ENCODE measurements around the gene ADCY7.

DNA sequence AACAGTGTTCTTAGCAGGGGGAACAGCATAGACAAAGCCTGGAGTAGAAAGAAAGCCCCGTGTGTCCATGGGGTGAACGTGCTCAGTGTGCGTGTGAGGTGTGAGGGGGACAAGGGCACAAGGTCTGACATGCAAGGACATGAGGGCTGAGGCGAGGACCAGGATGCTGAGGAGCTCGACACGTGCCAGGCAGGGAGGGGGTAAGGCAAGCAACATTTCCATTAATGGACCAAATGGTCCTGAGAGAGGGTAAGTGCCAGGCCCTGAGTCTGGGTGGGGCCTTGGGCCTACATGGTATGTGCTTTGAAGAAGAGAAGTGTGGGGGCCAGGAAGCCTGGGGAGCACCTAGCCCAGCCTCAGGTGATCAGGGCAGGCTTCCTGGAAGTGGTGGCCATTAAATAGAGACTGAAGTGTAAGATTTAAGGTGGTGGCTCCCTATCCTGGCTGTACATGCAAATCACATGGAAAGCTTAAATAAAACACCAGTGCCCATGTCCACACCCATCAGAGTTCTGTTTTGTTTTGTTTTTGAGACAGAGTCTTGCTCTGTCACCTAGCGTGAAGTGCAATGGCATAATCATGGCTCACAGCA is 29.3 kb downstream of the ADCY7 start:
- TF ChIP-seq, protein P1, sequence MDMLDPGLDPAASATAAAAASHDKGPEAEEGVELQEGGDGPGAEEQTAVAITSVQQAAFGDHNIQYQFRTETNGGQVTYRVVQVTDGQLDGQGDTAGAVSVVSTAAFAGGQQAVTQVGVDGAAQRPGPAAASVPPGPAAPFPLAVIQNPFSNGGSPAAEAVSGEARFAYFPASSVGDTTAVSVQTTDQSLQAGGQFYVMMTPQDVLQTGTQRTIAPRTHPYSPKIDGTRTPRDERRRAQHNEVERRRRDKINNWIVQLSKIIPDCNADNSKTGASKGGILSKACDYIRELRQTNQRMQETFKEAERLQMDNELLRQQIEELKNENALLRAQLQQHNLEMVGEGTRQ (IDR thresholded peaks at IDR 0.05; ENCODE audit: low read depth, low read length), result no peak
- TF ChIP-seq, protein P2, sequence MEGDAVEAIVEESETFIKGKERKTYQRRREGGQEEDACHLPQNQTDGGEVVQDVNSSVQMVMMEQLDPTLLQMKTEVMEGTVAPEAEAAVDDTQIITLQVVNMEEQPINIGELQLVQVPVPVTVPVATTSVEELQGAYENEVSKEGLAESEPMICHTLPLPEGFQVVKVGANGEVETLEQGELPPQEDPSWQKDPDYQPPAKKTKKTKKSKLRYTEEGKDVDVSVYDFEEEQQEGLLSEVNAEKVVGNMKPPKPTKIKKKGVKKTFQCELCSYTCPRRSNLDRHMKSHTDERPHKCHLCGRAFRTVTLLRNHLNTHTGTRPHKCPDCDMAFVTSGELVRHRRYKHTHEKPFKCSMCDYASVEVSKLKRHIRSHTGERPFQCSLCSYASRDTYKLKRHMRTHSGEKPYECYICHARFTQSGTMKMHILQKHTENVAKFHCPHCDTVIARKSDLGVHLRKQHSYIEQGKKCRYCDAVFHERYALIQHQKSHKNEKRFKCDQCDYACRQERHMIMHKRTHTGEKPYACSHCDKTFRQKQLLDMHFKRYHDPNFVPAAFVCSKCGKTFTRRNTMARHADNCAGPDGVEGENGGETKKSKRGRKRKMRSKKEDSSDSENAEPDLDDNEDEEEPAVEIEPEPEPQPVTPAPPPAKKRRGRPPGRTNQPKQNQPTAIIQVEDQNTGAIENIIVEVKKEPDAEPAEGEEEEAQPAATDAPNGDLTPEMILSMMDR (conservative IDR thresholded peaks at IDR 0.05; ENCODE audit: low read depth, low read length), result no peak
- no peak for TF ChIP-seq POLR2A (IDR thresholded peaks at IDR 0.05; ENCODE audit: low read depth, low read length)
- TF ChIP-seq SMC3 (IDR thresholded peaks at IDR 0.05; ENCODE audit: low read depth, low read length), result no peak
- TF ChIP-seq MXI1 (IDR thresholded peaks at IDR 0.05; ENCODE audit: borderline replicate concordance, low read depth, low read length), result no peak
- TF ChIP-seq RFX5 (IDR thresholded peaks at IDR 0.05; ENCODE audit: low read depth, low read length), result no peak
- no peak for TF ChIP-seq RAD21 (IDR thresholded peaks at IDR 0.05; ENCODE audit: low read length)
- TF ChIP-seq NFE2L2 (IDR thresholded peaks at IDR 0.05; ENCODE audit: low read depth, low read length), result no peak
- no peak for TF ChIP-seq BHLHE40 (IDR thresholded peaks at IDR 0.05; ENCODE audit: low read depth, low read length)

Data from IMR-90 (cell line).